Amniotic stem cell (primary cell): ENCODE measurements around the gene SLC2A4RG.
A peak's percentile ranks its signal among the peaks of the same experiment; 100 is the strongest.
"Not testable (repeated sequence)": the region's sequence is repeated elsewhere in the genome, so short reads cannot be mapped to it uniquely, and the experiment has no call there.

Source experiments
- DNase-seq: peaks from one replicate; lab custom pipeline; 2025; lab: John Stamatoyannopoulos, UW

Gene SLC2A4RG

DNA sequence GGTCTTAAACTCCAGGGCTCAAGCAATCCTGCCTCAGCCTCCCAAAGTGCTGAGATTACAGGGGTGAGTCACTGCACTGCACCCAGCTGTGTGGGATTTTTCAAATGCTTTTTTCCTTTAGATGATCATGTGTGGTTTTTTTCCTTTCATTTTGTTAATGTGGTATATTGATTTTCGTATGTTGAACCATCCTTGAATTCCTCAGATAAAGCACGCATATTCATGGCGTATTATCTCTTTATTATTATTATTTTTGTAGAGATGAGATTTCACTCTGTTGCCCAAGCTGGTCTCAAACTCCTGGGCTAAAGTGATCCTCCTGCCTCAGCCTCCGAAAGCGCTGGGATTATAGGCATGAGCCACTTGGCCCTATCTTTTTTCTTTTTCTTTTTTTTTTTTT, 24.7 kb upstream of the SLC2A4RG start:
- no peak for DNase-seq

DNA sequence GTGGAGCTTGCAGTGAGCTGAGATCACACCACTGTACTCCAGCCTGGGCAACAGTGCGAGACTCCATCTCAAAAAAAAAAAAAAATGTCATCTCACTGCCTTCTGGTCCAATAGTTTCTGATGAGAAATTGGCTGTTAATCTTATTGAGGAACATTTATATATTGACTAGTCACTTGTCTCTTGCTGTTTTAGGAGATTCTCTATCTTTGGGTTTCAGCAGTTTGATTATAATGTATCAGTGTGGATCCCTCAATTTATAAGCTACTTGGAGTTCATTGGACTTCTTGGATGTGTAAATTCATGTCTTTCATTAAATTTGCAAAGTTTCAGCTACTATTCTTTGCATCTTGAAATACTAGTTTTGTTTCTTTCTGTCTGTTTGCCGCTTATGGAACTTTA, 20.6 kb upstream of the SLC2A4RG start:
- no peak for DNase-seq

DNA sequence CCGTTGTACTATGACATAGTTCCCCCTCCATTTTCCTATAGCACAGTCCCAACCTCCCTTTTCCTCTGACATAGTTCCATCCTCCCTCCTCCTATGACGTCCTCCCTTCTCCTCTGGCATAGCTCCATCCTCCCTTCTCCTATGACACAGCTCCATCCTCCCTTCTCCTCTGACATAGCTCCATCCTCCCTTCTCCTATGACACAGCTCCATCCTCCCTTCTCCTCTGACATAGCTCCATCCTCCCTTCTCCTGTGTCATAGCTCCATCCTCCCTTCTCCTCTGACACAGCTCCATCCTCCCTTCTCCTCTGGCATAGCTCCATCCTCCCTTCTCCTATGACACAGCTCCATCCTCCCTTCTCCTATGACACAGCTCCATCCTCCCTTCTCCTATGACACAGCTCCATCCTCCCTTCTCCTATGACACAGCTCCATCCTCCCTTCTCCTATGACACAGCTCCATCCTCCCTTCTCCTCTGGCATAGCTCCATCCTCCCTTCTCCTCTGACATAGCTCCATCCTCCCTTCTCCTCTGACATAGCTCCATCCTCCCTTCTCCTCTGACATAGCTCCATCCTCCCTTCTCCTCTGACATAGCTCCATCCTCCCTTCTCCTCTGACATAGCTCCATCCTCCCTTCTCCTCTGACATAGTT, 16.5 kb upstream of the SLC2A4RG start:
- not testable (repeated sequence) for DNase-seq

- DNase-seq = not testable (repeated sequence)
These were observed 9.3 kb upstream of the SLC2A4RG start for GRCh38 chr20:63730189-63730733.

DNA sequence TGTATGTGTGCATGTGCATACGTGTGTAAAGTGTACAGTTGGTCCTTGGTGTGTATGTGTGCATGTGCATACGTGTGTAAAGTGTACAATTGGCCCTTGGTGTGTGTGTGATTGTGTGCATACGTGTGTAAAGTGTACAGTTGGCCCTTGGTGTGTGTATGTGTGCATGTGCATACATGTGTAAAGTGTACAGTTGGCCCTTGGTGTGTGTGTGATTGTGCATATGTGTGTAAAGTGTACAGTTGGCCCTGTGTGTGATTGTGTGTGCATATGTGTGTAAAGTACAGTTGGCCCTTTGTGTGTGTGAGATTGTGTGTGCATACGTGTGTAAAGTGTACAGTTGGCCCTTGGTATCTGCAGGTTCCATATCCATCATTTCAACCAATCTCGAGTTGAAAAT, 8.2 kb upstream of the SLC2A4RG start:
- no peak for DNase-seq

DNA sequence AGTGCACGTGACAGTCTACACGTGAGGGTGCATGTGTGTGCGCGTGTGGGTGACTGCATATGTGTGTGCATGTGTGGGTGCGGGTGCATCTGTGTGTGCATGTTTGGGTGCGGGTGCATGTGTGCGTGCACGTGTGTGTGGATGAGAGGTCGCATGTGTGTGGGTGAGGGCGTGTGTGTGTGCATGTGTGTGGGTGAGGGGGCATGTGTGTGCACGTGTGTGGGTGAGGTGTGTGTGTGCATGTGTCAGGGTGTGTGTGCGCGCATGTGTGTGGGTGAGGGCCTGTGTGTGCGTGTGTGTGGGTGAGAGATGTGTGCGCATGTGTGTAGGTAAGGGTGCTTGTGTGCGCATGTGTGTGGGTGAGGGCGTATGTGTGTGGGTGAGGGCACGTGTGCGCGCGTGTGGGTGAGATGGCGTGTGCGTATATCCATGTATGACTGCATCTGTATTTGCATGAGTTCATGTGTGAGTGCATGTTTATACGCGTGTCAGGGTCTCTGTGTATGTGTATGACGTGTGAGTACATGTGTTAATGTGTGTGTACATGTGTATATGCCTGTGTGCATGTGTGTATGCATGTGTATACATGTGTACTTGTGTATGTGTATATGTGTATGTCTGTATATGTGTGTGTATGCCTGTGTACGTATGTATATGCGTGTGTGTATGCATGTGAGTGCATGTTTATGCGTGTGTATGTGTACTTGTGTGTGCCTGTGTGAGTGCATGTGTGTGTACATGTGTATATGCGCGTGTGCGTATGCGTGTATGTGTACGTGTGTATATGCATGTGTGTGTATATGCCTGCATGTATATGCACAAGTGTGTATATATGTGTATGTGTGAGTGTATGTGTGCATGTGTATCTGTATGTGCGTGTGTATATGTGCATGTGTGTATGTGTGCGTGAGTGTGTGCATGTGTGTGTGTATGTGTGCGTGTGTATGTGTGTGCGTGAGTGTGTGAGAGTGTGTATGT, 7.2 kb upstream of the SLC2A4RG start:
- DNase-seq = no peak

DNA sequence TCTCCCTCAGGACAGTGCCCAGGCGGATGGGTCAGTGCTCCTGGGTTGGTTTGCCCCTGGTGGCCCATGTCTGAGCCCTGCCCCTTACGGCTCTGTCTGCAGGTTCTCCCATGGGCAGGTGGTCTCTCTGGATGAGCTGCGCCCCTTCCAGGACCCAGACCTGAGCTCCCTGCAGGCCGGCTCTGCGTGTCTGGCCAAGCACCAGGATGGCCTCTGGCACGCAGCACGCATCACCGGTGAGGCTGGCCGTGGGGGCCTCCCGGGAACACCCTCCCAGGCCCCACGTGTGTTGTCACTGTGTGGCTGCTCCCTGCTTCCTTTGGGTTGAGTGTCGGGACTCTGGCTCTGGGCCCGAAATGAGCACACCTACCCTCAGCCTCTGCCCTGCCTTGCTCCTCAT, 6.5 kb upstream of the SLC2A4RG start:
- no peak for DNase-seq

DNA sequence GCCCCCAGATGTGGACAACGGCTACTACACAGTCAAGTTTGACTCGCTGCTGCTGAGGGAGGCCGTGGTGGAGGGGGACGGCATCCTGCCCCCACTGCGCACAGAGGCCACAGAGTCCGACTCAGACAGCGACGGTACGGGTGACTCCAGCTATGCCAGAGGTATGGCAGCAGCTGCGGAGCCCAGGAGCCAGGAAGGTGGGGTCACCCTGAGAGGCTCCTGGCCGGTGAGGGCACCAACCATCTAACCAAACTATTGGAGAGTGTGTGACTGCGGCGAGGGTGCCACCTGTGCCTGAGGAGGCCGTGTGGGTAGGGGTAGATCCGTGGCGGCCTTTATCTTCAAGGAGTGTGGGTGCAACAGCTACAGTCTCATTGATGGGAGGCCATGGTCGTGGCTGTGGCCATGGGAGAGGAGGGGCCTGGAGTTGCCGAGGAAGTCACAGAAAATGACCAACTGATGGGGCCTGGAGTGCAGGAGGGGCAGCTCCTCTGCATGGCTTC, 5.9 kb upstream of the SLC2A4RG start:
- DNase-seq = no peak

DNA sequence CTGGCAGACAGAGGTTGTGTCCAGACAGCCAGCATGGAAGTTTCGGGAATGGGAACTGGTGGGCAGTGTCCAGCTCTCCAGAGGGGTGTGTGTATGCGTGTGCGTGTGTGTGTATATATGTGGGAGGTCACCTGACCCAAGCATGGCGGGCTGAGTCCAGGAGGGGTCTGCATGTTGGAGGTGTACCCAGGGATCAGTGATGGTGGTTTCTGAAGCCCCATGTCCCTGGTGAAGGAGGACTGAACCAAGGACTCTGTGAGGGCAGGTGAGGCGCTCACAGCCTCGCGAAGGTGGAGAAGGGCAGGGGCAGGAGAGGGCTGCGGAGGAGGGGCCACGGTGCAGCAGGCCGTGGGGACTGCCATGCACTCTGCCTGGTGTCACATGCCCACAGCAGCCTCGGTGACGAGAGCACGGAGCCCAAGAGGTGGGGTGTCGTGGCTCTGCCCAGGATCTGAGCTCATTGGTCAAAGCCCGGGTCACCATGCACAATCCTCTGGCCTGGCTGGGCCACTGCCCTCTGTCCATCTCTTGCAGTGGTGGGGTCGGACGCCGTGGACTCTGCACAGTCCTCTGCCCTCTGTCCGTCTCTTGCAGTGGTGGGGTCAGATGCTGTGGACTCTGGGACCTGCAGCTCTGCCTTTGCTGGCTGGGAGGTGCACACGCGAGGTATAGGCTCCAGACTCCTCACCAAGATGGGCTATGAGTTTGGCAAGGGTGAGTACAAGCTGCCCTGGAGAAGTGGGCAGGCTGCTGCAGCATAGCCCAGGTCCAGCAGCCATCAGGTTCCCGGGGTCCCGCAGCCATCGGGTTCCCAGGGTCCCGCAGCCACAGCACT, 5.2 kb upstream of the SLC2A4RG start:
- DNase-seq = no peak

DNA sequence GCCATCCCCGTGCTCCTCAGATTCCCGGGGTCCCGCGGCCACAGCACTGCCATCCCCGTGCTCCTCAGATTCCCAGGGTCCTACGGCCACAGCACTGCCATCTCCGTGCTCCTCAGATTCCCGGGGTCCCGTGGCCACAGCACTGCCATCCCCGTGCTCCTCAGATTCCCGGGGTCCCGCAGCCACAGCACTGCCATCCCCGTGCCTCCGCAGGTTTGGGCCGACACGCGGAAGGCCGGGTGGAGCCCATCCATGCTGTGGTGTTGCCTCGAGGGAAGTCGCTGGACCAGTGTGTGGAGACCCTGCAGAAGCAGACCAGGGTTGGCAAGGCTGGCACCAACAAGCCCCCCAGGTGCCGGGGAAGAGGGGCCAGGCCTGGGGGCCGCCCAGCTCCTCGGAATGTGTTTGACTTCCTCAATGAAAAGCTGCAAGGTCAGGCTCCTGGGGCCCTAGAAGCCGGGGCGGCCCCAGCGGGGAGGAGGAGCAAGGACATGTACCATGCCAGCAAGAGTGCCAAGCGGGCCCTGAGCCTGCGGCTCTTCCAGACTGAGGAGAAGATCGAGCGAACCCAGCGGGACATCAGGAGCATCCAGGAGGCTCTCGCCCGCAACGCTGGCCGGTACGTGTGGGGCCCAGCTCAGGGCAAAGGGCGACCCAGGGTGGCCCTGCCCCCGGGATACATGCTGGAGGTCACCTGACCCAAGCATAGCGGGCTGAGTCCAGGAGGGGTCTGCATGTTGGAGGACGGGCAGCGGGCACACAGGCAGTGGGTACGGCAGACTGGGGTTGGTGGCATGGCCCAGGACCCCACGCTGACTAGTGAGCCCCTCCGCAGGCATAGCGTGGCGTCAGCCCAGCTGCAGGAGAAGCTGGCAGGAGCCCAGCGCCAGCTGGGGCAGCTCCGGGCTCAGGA, 4.4 kb upstream of the SLC2A4RG start:
- DNase-seq = no peak

DNA sequence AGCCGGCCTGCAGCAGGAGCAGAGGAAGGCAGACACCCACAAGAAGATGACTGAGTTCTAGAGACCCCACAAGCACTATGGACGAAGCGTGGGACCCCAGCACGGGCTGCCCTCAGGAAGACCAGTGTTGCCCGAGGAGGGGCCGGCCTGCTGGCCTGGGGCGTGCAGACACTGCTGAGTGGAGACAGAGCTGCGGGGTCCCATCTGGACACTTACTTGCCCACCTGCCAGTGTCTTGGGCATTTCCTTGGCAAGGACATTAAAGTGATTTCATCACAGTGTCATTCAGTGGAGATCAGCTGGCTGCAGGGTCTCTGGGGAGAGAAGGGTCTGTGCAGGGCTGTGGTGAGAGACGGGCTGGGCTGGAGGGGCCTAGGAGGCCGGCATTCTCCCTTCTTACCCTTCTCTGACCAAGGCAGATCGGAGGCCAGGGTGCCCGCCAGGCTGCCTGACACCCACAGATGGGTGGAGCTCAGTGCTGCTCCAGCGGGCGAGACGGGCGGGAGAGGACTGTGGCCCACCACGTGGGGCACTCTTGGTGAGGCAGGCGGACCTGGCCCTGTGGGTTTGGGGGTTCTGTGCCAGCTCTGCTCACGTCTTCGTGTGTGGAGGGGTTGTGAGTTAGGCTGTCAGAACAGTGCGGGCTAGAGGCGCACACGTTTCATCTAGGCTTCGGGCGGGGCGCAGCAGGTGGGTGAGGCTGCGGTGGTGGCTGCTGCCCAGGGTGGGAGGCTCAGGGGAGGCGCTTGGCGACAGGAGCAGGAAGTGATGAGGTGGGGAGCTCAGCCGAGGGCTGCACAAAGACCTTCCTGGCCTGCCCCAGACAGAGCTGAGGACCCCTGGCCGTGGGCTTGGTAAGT, 3.5 kb upstream of the SLC2A4RG start, which contains the start of gene LIME1:
Gene LIME1 (plus strand): TSS at position 806 of the 860 bp plus-strand sequence. CDS start 886 bp downstream, outside the sequence.
- DNase-seq = no peak

DNA sequence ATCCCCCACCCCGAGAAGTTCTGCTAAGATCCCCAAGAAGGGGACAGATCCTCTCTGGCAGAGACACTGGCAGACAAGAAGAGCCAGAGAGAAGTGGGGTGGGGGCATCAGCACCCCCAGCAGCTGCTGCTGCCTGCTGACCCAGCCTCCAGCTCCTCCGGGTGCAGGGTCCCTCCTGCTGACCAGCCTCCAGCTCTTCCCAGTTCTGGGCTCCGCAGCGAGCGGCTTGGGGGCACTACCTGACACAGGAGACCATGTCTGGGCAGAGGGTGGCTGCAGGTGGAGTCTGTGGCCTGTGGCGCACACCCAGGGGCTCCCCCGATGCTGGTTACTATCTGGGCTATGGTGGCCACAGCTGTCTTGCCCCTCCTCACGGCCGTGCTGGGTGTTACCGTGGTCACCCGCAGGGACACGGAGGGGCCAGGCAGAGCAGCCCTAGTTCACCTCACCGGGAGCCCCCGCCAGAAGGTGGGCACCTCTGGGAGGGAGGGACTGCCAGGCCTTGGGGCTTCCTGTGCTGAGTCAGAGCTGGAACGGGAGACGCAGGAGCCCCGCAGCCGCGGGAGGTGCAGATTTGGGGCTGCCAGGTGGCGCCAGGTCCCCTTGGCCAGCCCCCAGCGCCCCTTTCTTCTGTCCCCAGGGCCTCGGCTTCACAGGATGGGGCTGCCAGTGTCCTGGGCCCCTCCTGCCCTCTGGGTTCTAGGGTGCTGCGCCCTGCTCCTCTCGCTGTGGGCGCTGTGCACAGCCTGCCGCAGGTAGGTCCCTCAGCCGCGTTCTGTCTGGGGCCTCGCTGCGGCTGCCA, 2.5 kb upstream of the SLC2A4RG start:
- DNase-seq = no peak

GRCh38 chr20:63737695-63737944, 2.0 kb upstream of the SLC2A4RG start:
- no peak for DNase-seq

DNA sequence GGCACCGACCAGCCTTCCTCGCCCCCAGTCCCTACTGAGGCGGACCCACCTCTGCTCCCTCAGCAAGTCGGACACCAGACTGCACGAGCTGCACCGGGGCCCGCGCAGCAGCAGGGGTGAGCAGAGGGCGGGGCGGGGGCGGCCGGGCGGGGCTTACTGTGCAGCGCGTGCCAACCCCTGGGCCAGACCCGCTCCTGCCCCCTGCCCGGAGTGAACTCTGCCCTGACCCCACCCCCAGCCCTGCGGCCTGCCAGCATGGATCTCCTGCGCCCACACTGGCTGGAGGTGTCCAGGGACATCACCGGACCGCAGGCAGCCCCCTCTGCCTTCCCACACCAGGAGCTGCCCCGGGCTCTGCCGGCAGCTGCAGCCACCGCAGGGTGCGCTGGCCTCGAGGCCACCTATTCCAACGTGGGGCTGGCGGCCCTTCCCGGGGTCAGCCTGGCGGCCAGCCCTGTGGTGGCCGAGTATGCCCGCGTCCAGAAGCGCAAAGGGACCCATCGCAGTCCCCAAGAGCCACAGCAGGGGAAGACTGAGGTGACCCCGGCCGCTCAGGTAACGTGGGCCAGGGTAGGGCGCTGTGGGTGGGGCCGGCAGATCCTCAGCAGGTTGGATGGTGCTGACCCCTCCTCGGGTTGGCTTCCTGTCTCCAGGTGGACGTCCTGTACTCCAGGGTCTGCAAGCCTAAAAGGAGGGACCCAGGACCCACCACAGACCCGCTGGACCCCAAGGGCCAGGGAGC, 1.5 kb upstream of the SLC2A4RG start:
- no peak for DNase-seq

GRCh38 chr20:63738687-63739129, 868 bp upstream of the SLC2A4RG start:
- DNase-seq = no peak

DNA sequence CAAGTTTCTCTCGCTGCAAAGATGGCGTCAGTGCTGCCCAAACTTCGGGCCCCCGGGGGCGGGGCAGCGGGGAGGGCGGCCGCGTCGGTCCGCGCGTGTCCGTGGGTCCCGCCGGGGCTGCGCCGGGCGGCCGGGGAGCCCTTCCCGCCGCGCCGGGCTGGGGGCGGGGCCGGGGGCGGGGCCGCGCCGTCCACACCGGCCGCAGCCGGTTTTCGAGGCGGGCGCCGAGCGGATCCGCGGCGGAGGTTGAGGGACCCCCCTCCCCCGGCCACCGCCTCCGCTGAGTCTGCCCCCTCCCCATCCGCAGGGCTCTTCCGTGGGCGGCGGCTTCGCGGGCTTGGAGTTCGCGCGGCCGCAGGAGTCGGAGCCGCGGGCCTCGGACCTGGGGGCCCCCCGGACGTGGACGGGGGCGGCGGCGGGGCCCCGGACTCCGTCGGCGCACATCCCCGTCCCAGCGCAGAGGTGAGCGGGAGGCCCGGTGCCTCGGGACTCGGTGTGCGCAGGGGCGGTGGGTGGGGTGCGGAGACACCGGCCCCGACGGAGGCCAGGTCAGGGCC, 572 bp downstream of the SLC2A4RG start:
- no peak for DNase-seq

- peak; percentile 54 for DNase-seq
These were observed 1.2 kb downstream of the SLC2A4RG start for GRCh38 chr20:63740627-63741353.

DNA sequence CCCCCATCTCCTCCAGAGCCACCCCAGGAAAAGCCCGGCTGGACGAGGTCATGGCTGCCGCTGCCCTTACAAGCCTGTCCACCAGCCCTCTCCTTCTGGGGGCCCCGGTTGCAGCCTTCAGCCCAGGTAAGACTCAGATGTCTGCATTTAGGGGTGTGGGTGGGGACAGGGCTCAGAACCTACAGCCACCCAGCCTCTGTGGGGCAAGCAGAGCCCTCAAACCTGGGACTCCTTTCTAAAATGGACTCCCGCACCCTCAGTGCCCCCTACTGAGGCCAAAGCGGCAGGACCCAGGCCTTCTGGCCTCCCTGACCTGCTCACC, 1.7 kb downstream of the SLC2A4RG start:
- DNase-seq = no peak
